GM19023 (cell line): Measurements from ENCODE around the gene RNF212.

Experiments
- ATAC-seq: cut with Tn5 transposase; IDR thresholded peaks from one replicate; pipeline ENCODE4 v1.9.1; 2021; ENCODE audit warnings: mild to moderate bottlenecking, moderate library complexity; ENCODE audit not compliant: unreplicated experiment

Gene RNF212

GRCh38 chr4:1115528-1116293 lies 2.3 kb upstream of the RNF212 start:
- ATAC-seq = no peak

GRCh38 chr4:1112821-1113182 lies 562 bp downstream of the RNF212 start:
- ATAC-seq = no peak

GRCh38 chr4:1112174-1112820 lies 1.1 kb downstream of the RNF212 start:
- no peak for ATAC-seq

- no peak for ATAC-seq
These were observed 2.0 kb downstream of the RNF212 start for GRCh38 chr4:1111259-1111809.

GRCh38 chr4:1109898-1110506 lies 3.4 kb downstream of the RNF212 start:
- no peak for ATAC-seq

- no peak for ATAC-seq
These were observed 4.0 kb downstream of the RNF212 start for GRCh38 chr4:1109333-1109732.

GRCh38 chr4:1105662-1106061 lies 7.7 kb downstream of the RNF212 start:
- no peak for ATAC-seq

- no peak for ATAC-seq
These were observed 8.3 kb downstream of the RNF212 start for GRCh38 chr4:1105067-1105466.

GRCh38 chr4:1104647-1105046 lies 8.7 kb downstream of the RNF212 start:
- ATAC-seq = no peak

- no peak for ATAC-seq
These were observed 13.6 kb downstream of the RNF212 start for GRCh38 chr4:1099684-1100335.

GRCh38 chr4:1099270-1099669 lies 14.1 kb downstream of the RNF212 start:
- ATAC-seq = no peak

GRCh38 chr4:1098311-1098925 lies 14.9 kb downstream of the RNF212 start:
- no peak for ATAC-seq

- no peak for ATAC-seq
These were observed 15.8 kb downstream of the RNF212 start for GRCh38 chr4:1097553-1097952.

- no peak for ATAC-seq
These were observed 16.5 kb downstream of the RNF212 start for GRCh38 chr4:1096841-1097240.

GRCh38 chr4:1094336-1094690 lies 19.1 kb downstream of the RNF212 start:
- ATAC-seq = no peak

- no peak for ATAC-seq
These were observed 19.7 kb downstream of the RNF212 start for GRCh38 chr4:1093391-1094335.

GRCh38 chr4:1092983-1093361 lies 20.4 kb downstream of the RNF212 start:
- ATAC-seq = no peak

GRCh38 chr4:1092026-1092982 lies 21.1 kb downstream of the RNF212 start:
- no peak for ATAC-seq

GRCh38 chr4:1091561-1091995 lies 21.8 kb downstream of the RNF212 start:
- no peak for ATAC-seq
